Mucosa of descending colon (tissue), 3 donors: Measurements from ENCODE around the gene CLEC3A. TPM values are rescaled to one million over a fixed set of nuclear protein-coding genes. Genes with fewer than 3 reads are reported as not detected.

Experiments
- ATAC-seq: fragments of 200-7000 bp; cut with Tn5 transposase; one replicate; pipeline ENCODE4 v1.9.1; 2020; ENCODE audit warnings: mild to moderate bottlenecking, moderate library complexity
- DNase-seq, 3 donors: peaks; one replicate each; pipeline ENCODE4 v3.0.0-alpha.2; 2020
- H3K36me3 ChIP-seq: fragments of 200-600 bp; one replicate; pipeline ENCODE4 v1.8.0; 2021; ENCODE audit warnings: low read depth, mild to moderate bottlenecking
- H3K4me1 ChIP-seq: fragments of 200-600 bp; one replicate; pipeline ENCODE4 v1.8.0; 2021; ENCODE audit warnings: low read depth, mild to moderate bottlenecking
- H3K4me3 ChIP-seq: fragments of 200-600 bp; one replicate; pipeline ENCODE4 v1.8.0; 2021; ENCODE audit warnings: mild to moderate bottlenecking
- H3K9me3 ChIP-seq: fragments of 200-600 bp; one replicate; pipeline ENCODE4 v1.8.0; 2021; ENCODE audit warnings: mild to moderate bottlenecking
- intact Hi-C, 2 donors: fragments of 100-400 bp; cut with DNase I in 1 of 2; cut with micrococcal nuclease in 1 of 2; formaldehyde crosslinking; loops; one replicate each; pipeline versions ENCODE4 v1.11.0 to v1.11.1; 2022; cut with DNase I, micrococcal nuclease
- long read RNA-seq, 2 donors: library from polyadenylated mRNA; unstranded; transcript quantifications; one replicate each; pipeline ENCODE4 v2.0.0, GENCODE V29; 2019 to 2021
- total RNA-seq, 3 donors: library from RNA; stranded (reverse); fragmentation: NEBNext Ultra II Directional in 2 of 3; extraction: Animal tissue kit (Norgen Biotek cat#: 25700) in 2 of 3; gene quantifications; one replicate each; pipeline versions ENCODE4 v1.2.1 to v1.2.4, GENCODE V29; 2021 to 2023
- TF ChIP-seq, protein P1 (sequence below): fragments of 200-600 bp; IDR thresholded peaks from one replicate; pipeline ENCODE4 v1.8.0; 2022; ENCODE audit warnings: antibody characterized with exemption, mild to moderate bottlenecking
- donor health status: DM: no; HTN: no; CAD: no; lungs with moderate emphysema.
- donor health status: DM: no; HTN: no; CAD: no.
- donor health status: DM: no; HTN: yes; CAD: no.

The CLEC3A gene
- not detected for total RNA-seq
- long read RNA-seq, donor 1: 0 reads
- long read RNA-seq, donor 2: 0 reads

- H3K36me3 ChIP-seq: no peaks in the 10 kb centered on the region
- TF ChIP-seq, protein P1, sequence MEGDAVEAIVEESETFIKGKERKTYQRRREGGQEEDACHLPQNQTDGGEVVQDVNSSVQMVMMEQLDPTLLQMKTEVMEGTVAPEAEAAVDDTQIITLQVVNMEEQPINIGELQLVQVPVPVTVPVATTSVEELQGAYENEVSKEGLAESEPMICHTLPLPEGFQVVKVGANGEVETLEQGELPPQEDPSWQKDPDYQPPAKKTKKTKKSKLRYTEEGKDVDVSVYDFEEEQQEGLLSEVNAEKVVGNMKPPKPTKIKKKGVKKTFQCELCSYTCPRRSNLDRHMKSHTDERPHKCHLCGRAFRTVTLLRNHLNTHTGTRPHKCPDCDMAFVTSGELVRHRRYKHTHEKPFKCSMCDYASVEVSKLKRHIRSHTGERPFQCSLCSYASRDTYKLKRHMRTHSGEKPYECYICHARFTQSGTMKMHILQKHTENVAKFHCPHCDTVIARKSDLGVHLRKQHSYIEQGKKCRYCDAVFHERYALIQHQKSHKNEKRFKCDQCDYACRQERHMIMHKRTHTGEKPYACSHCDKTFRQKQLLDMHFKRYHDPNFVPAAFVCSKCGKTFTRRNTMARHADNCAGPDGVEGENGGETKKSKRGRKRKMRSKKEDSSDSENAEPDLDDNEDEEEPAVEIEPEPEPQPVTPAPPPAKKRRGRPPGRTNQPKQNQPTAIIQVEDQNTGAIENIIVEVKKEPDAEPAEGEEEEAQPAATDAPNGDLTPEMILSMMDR: no peak
- H3K4me3 ChIP-seq: no peak within 1 kb of the TSS
- H3K4me1 ChIP-seq: no peaks in the 10 kb centered on the region
- intact Hi-C loops: no loop called here
- no peak for ATAC-seq
- DNase-seq: no peak
- no peaks in the 10 kb centered on the region for H3K9me3 ChIP-seq
Observed at GRCh38 chr16:78022347-78023060, at the start of gene CLEC3A. Gene CLEC3A (plus strand): TSS chr16:78022548. CDS start chr16:78022627, 79 bp downstream.

- ATAC-seq (no peak), DNase-seq (peak in 1 of 3 donors; percentile 10)
- Histone ChIP-seq H3K4me3 (no peak overlapping the region), H3K9me3 (no peaks in the 10 kb centered on the region), H3K4me1 (no peaks in the 10 kb centered on the region), H3K36me3 (no peaks in the 10 kb centered on the region)
- intact Hi-C loops: loop anchor here in 1 of 2 donors (5.0 kb wide), 1 partner anchor 298 kb away; no protein-coding TSS in a partner anchor
- TF ChIP-seq, protein P1: no peak
Observed at GRCh38 chr16:77974883-77975282, 47.5 kb upstream of the CLEC3A start.

- no peak for ATAC-seq
- no peaks in the 10 kb centered on the region for H3K9me3 ChIP-seq
- H3K4me1 ChIP-seq: no peaks in the 10 kb centered on the region
- no peak overlapping the region for H3K4me3 ChIP-seq
- TF ChIP-seq, protein P1: no peak
- no peaks in the 10 kb centered on the region for H3K36me3 ChIP-seq
- no peak for DNase-seq
- intact Hi-C loops: loop anchor here in 1 of 2 donors (5.0 kb wide), 1 partner anchor 299 kb away; no protein-coding TSS in a partner anchor
Observed at GRCh38 chr16:77975942-77976341, 46.4 kb upstream of the CLEC3A start.

DNA sequence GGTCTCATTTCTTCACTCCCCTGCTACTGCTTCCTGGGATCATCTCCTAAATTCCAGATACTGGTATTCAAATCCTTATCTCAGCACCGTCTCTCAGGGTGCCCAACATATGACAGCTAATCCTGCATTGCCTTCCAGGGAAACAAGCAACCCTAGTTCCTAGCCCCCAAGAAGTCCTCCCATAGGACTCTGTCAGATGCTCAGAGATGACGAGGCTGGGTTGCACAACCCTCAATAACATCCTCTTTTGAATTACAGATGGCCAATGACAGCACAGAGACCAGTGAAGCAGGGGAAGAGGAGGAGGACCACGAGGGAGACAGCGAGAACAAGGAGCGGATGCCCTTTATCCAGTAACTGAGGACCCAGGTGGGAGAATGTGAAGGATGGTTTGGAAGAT lies 45.0 kb upstream of the CLEC3A start:
- intact Hi-C loops: loop anchor here in 1 of 2 donors (5.0 kb wide), 1 partner anchor 300 kb away; no protein-coding TSS in a partner anchor
- Histone ChIP-seq H3K9me3 (no peaks in the 10 kb centered on the region), H3K4me3 (no peak overlapping the region), H3K4me1 (no peaks in the 10 kb centered on the region), H3K36me3 (no peaks in the 10 kb centered on the region)
- DNase-seq: no peak
- TF ChIP-seq, protein P1: no peak
- no peak for ATAC-seq

- Histone ChIP-seq H3K4me3 (no peak overlapping the region), H3K9me3 (no peaks in the 10 kb centered on the region), H3K4me1 (no peaks in the 10 kb centered on the region), H3K36me3 (no peaks in the 10 kb centered on the region)
- TF ChIP-seq, protein P1: no peak
- DNase-seq (no peak), ATAC-seq (no peak)
- intact Hi-C loops: no loop called here
Observed at GRCh38 chr16:77985111-77985510, 37.2 kb upstream of the CLEC3A start.
